Measurements from ENCODE around the gene HMOX1. TPM values are rescaled to one million over a fixed set of nuclear protein-coding genes. Genes with fewer than 3 reads are reported as not detected.

The HMOX1 gene
- total RNA-seq, 2 donors from 2014 or later: 4.9 to 7.3 TPM

DNA sequence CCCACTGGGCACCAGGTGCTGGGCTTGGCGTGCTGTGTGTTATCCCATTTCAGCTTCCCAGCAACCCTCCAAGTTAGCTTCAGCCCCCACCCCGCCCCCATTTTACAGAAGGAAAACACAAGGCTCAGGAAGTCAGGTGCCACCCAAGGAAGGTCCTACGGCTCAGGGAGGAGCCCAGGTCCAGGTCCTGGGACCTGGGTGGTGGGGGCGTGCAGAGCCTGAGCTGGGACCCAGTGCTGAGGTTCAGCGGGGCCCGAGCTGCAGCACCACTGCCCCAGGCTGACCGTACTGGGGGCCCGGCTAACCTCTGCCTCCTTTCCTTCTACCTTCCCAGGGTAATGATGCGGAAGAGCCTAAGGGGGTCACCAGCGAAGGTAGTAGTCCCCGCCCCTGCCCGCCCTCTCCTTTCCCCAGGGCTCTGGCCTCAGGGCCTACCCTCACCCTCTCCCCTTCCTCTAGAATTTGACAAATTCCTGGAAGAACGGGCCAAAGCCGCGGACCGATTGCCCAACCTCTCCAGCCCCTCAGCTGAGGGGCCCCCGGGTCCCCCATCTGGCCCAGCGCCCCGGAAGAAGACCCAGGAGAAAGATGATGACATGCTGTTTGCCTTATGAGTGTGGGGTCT lies 34.2 kb upstream of the HMOX1 start:
- no peaks in the 10 kb centered on the region for H3K36me3 Mint-ChIP-seq
- no peak overlapping the region for H3K4me3 Mint-ChIP-seq
- H3K27me3 Mint-ChIP-seq: peaks cover 5 to 6% of the 10 kb centered on the region in 2 donors
- peaks cover 10 to 13% of the 10 kb centered on the region in 2 donors for H3K4me1 Mint-ChIP-seq (ENCODE audit: low read depth in 2 of 2)
- DNase-seq (ENCODE audit: low spot score) (no peak), ATAC-seq (no peak)
- H3K9me3 Mint-ChIP-seq: no peaks in the 10 kb centered on the region
- no peak overlapping the region for H3K27ac Mint-ChIP-seq

DNA sequence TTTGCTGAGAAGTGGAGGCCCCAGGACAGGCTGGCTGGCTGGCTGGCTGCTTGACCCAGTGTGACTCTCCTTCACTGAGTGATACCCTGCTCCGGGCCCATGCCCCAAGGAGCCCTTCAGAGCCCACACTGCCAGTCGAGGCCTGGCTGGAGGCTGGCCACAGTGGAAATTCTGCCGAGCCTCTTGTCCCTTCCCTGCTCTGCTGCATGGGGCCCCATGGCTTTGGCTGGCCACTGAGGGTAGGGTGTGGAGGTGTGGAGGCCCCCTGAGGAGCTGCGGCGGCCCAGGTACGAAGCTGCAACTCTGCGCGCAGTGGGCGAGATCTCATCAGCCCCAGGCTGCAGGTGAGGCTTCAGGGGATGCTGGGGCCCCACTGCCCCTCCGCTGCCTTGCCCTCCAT lies 33.4 kb upstream of the HMOX1 start:
- H3K9me3 Mint-ChIP-seq: no peaks in the 10 kb centered on the region
- H3K4me1 Mint-ChIP-seq (ENCODE audit: low read depth in 2 of 2): peaks cover 15 to 19% of the 10 kb centered on the region in 2 donors
- H3K27ac Mint-ChIP-seq: no peak overlapping the region
- H3K36me3 Mint-ChIP-seq: no peaks in the 10 kb centered on the region
- H3K27me3 Mint-ChIP-seq: peaks cover 6 to 9% of the 10 kb centered on the region in 2 donors
- H3K4me3 Mint-ChIP-seq: no peak overlapping the region
- ATAC-seq (no peak), DNase-seq (ENCODE audit: low spot score) (no peak)

DNA sequence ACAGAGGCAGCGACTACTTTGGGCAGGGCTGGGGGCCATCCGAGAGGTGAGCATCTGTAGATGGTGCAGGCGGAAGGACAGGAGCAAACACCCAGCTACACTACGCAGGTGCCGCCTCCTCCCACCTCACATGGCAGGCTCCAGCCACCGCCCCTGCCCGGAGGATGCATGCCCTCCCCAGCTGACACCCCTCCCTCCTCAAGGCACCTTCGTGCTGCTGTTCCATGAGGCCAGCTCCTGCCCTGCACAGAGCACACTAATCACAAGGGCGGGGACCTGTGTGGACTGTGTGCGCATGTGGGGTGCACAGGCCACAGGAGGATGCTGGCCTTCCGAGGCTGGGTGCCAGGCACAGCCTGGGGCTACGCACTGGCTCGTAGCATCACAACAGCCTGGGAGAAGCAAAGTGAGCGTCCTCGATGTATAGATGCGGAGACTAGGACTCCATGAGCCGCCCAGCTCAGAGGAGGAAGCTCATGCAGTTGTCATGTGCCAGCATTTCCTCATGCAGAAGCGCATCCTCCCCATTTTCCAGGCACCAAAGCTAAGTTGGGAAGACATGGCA lies 32.8 kb upstream of the HMOX1 start:
- H3K27ac Mint-ChIP-seq: no peak overlapping the region
- H3K36me3 Mint-ChIP-seq: no peaks in the 10 kb centered on the region
- no peak overlapping the region for H3K4me3 Mint-ChIP-seq
- peaks cover 6 to 9% of the 10 kb centered on the region in 2 donors for H3K27me3 Mint-ChIP-seq
- no peaks in the 10 kb centered on the region for H3K9me3 Mint-ChIP-seq
- H3K4me1 Mint-ChIP-seq (ENCODE audit: low read depth in 2 of 2): peaks cover 19 to 22% of the 10 kb centered on the region in 2 donors
- no peak for DNase-seq (ENCODE audit: low spot score)
- ATAC-seq: no peak

DNA sequence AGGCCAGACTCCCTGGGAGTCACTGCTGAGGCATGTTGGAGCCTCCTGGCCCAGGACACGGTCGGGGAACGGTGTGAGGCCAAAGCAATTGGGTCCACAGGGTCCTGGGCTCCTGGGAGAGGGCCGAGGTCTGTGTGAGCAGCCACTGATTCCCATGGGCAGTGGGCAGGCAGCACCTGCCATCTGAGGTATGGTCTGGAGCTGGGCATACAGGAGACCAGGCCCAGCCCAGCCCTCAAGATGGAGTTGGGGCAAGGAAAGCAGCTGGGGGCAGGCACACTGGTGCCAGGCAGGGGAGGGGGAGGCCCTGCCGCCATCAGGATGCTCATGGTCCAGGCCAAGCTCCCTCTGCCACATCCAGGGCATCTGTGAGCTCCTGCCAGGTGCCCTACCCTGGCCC lies 32.2 kb upstream of the HMOX1 start:
- H3K27me3 Mint-ChIP-seq: peaks cover 6 to 9% of the 10 kb centered on the region in 2 donors
- no peak for ATAC-seq
- H3K27ac Mint-ChIP-seq: no peak overlapping the region
- DNase-seq (ENCODE audit: low spot score): no peak
- peaks cover 19 to 22% of the 10 kb centered on the region in 2 donors for H3K4me1 Mint-ChIP-seq (ENCODE audit: low read depth in 2 of 2)
- H3K4me3 Mint-ChIP-seq: no peak overlapping the region
- no peaks in the 10 kb centered on the region for H3K36me3 Mint-ChIP-seq
- H3K9me3 Mint-ChIP-seq: no peaks in the 10 kb centered on the region

DNA sequence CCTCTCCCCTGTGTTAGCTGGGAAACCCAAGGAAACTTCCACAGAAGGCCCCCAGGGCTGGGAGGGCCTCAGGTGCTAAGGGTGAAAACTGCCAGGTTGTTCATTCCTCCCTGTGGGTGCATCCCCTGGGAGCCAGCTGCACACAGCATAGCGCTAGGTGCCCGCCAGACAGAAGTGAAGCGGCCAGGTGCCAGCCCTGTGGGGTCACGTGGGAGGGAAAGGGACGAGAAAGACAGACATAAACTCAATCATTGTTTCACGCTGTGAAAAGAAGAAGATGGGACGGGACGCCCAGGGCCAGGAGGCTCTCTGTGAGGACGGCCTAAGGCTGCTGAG lies 31.6 kb upstream of the HMOX1 start:
- no peaks in the 10 kb centered on the region for H3K9me3 Mint-ChIP-seq
- H3K27ac Mint-ChIP-seq: no peak overlapping the region
- ATAC-seq (no peak), DNase-seq (ENCODE audit: low spot score) (no peak)
- no peak overlapping the region for H3K4me3 Mint-ChIP-seq
- H3K27me3 Mint-ChIP-seq: peaks cover 6 to 9% of the 10 kb centered on the region in 2 donors
- H3K4me1 Mint-ChIP-seq (ENCODE audit: low read depth in 2 of 2): peaks cover 19 to 22% of the 10 kb centered on the region in 2 donors
- no peaks in the 10 kb centered on the region for H3K36me3 Mint-ChIP-seq

DNA sequence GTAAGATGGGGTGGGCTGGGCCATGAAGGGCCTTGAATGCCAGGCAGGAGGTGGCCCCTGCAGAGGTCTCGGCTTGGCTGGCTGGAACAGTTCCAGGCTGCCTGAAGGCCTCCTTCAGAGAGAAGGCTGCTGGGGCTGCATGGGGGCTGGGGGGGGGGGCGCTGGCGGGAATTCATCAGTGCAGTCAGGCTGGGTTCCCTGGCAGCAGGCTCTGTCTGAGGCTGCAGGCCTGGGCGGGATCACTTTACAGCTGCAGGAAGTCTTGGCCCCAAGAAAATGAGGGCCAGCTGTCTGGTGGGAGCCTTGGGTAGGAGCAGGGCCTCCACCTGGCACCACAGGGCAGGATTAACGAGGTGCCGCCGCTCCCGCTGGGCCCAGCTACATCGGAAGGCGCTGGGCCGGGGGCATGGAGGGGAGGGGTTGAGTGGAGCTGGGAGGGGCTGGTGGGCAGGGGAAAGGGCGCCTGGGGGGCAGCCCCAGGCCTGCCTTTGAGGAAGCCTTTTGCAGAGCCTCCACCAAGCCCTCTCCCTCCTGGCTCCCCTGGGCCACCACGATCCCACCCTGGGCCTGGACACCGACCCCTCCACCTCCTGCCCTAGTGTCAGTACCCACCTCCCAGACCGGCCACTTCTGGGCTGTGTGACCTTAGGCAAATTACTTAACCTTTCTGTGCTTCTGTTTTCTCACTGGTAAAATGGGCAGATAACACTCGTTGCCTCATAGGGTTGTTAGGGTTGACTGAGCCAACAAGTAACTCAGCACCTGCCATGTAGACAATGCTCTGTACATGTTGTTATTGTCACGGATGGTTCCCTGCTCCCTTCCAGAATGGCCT lies 31.0 kb upstream of the HMOX1 start:
- Mint-ChIP-seq H3K36me3 (no peaks in the 10 kb centered on the region), H3K4me1 (ENCODE audit: low read depth in 2 of 2) (peaks cover 19 to 22% of the 10 kb centered on the region in 2 donors), H3K27ac (peak overlapping the region in 1 of 2 donors; percentile 13), H3K9me3 (no peaks in the 10 kb centered on the region), H3K27me3 (peaks cover 6 to 9% of the 10 kb centered on the region in 2 donors), H3K4me3 (no peak overlapping the region)
- no peak for DNase-seq (ENCODE audit: low spot score)
- ATAC-seq: no peak

- DNase-seq (ENCODE audit: low spot score) (peak; percentile 90), ATAC-seq (peak; percentile 95)
- no peaks in the 10 kb centered on the region for H3K9me3 Mint-ChIP-seq
- H3K27me3 Mint-ChIP-seq: peaks cover 10 to 13% of the 10 kb centered on the region in 2 donors
- H3K4me3 Mint-ChIP-seq: peak overlapping the region; percentile 75
- peaks cover 19 to 22% of the 10 kb centered on the region in 2 donors for H3K4me1 Mint-ChIP-seq (ENCODE audit: low read depth in 2 of 2)
- no peaks in the 10 kb centered on the region for H3K36me3 Mint-ChIP-seq
- peak overlapping the region; percentile 13 to 70 for H3K27ac Mint-ChIP-seq
Observed at GRCh38 chr22:35350539-35351503, 30.1 kb upstream of the HMOX1 start.

- DNase-seq (ENCODE audit: low spot score): no peak
- peaks cover 19 to 22% of the 10 kb centered on the region in 2 donors for H3K4me1 Mint-ChIP-seq (ENCODE audit: low read depth in 2 of 2)
- peak overlapping the region; percentile 13 to 35 for H3K27ac Mint-ChIP-seq
- H3K4me3 Mint-ChIP-seq: peak overlapping the region; percentile 75
- peaks cover 13 to 14% of the 10 kb centered on the region in 2 donors for H3K27me3 Mint-ChIP-seq
- H3K36me3 Mint-ChIP-seq: no peaks in the 10 kb centered on the region
- ATAC-seq: peak; percentile 62 to 66
- H3K9me3 Mint-ChIP-seq: no peaks in the 10 kb centered on the region
Observed at GRCh38 chr22:35352214-35353111, 28.4 kb upstream of the HMOX1 start.

DNA sequence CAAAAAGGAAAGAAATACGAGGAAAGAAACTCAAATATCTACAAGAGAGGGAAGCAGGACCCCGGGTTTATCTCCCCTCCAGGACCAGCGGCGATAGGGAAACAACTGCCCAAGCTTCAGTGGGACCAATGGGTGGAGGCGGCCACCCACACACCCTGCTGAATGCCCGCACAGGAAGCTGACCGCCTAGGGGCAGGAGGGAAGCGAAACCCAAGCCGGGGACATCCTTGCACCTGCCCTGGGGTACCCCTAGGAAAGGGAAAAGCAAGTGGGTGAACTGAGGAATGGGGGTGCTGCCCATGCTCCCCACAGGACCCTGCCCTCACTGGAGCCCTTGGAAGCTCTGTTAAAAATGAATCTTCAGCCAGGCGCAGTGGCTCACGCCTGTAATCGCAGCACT lies 27.6 kb upstream of the HMOX1 start:
- DNase-seq (ENCODE audit: low spot score): no peak
- Mint-ChIP-seq H3K36me3 (no peaks in the 10 kb centered on the region), H3K9me3 (no peaks in the 10 kb centered on the region), H3K27ac (no peak overlapping the region), H3K27me3 (peaks cover 14 to 16% of the 10 kb centered on the region in 2 donors), H3K4me3 (no peak overlapping the region), H3K4me1 (ENCODE audit: low read depth in 2 of 2) (peaks cover 22 to 25% of the 10 kb centered on the region in 2 donors)
- no peak for ATAC-seq

- no peak for DNase-seq (ENCODE audit: low spot score)
Observed at GRCh38 chr22:35354068-35354467, 26.8 kb upstream of the HMOX1 start.

GRCh38 chr22:35357883-35358621 lies 22.8 kb upstream of the HMOX1 start:
- Mint-ChIP-seq H3K27ac (peak overlapping the region in 1 of 2 donors; percentile 26), H3K9me3 (no peaks in the 10 kb centered on the region), H3K27me3 (peaks cover 7 to 8% of the 10 kb centered on the region in 2 donors), H3K4me3 (no peak overlapping the region), H3K36me3 (no peaks in the 10 kb centered on the region), H3K4me1 (ENCODE audit: low read depth in 2 of 2) (peaks cover 4% of the 10 kb centered on the region in 2 donors)
- ATAC-seq (peak in 1 of 2 donors; percentile 61), DNase-seq (ENCODE audit: low spot score) (no peak)

More at GRCh38 chr22:35354068-35354467, 26.8 kb upstream of the HMOX1 start:
- no peaks in the 10 kb centered on the region for H3K9me3 Mint-ChIP-seq
- no peaks in the 10 kb centered on the region for H3K36me3 Mint-ChIP-seq
- H3K4me3 Mint-ChIP-seq: no peak overlapping the region
- no peak for ATAC-seq
- H3K4me1 Mint-ChIP-seq (ENCODE audit: low read depth in 2 of 2): peaks cover 22 to 25% of the 10 kb centered on the region in 2 donors
- no peak overlapping the region for H3K27ac Mint-ChIP-seq
- H3K27me3 Mint-ChIP-seq: peaks cover 14 to 16% of the 10 kb centered on the region in 2 donors

Data from natural killer cell treated with Interleukin-12 subunit alpha and Interleukin-12 subunit beta and Interleukin-15 and Interleukin-18, amount 100 ng/mL, for 72 hours (primary cell).